A549 (cell line): ENCODE results near the gene MINDY4. TPM values are rescaled to one million over a fixed set of nuclear protein-coding genes. Genes with fewer than 3 reads are reported as not detected.
"Not testable (repeated sequence)": the region's sequence is repeated elsewhere in the genome, so short reads cannot be mapped to it uniquely, and the experiment has no call there.

Experiments
- ATAC-seq, 2 experiments: fragments of 200-7000 bp in 1 of 2; fragments of >200 bp in 1 of 2; cut with Nextera tagmentation in 1 of 2; cut with Tn5 transposase in 1 of 2; 3 replicates each; pipeline versions ENCODE4 v1.8.0 to v1.9.1; 2018 to 2020; ENCODE audit warnings: mild to moderate bottlenecking in 1 of 2, moderate library complexity in 1 of 2
- CTCF ChIA-PET: fragments of 300-600 bp; sonication (Branson Sonifier 250); formaldehyde crosslinking; extraction: SDS; loops from one replicate; lab custom pipeline; 2021; ENCODE audit warnings: antibody characterized with exemption, inconsistent platforms; lab: Yijun Ruan, JAX
- POLR2A ChIA-PET: fragments of 350-600 bp; formaldehyde crosslinking; extraction: SDS; loops from one replicate; lab custom pipeline; 2021; ENCODE audit warnings: antibody characterized with exemption, inconsistent platforms; lab: Yijun Ruan, JAX
- DNase-seq, 2 experiments: peaks; one replicate each; pipeline versions ENCODE4 v3.0.0 to v3.0.0-alpha.2; 2011 to 2016; ENCODE audit warnings: low read depth in 1 of 2, low spot score in 1 of 2
- FAIRE-seq: peaks from 2 replicates; lab custom pipeline; 2011; peaks lifted over from hg19 to GRCh38; lab: Jason Lieb, UNC
- H3K27ac ChIP-seq, 2 experiments: fragments of >200 bp; sonication (Bioruptor Twin); formaldehyde crosslinking; 3 replicates each; pipeline ENCODE4 v1.5.1; 2016 to 2017
- H3K4me1 ChIP-seq: fragments of >200 bp; sonication (Bioruptor Twin); formaldehyde crosslinking; 3 replicates; pipeline ENCODE4 v1.6.1; 2016
- H3K4me2 ChIP-seq: fragments of >200 bp; sonication (Bioruptor Twin); formaldehyde crosslinking; 3 replicates; pipeline ENCODE4 v1.6.1; 2016
- H3K4me3 ChIP-seq: fragments of >200 bp; sonication (Bioruptor Twin); formaldehyde crosslinking; 3 replicates; pipeline ENCODE4 v1.5.1; 2016
- H3K9me3 ChIP-seq: fragments of >200 bp; sonication (Bioruptor Twin); formaldehyde crosslinking; 3 replicates; pipeline ENCODE4 v1.6.1; 2016
- CBX2 ChIP-seq: fragments of 200-600 bp; sonication (generic); IDR thresholded peaks from 2 replicates; pipeline ENCODE4 v1.6.1; 2016; ENCODE audit warnings: low read depth, mild to moderate bottlenecking, borderline replicate concordance
- CEBPB ChIP-seq, 2 experiments: fragments of >200 bp in 1 of 2; sonication (Bioruptor Twin) in 1 of 2; formaldehyde crosslinking in 1 of 2; IDR thresholded peaks; 2 replicates each; pipeline ENCODE4 v1.6.1; 2012 to 2016
- CTCF ChIP-seq: fragments of >200 bp; sonication (Bioruptor Twin); formaldehyde crosslinking; IDR thresholded peaks from 3 replicates; pipeline ENCODE4 v1.5.1; 2016
- E2F6 ChIP-seq: IDR thresholded peaks from 2 replicates; pipeline ENCODE4 v1.6.1; 2012; ENCODE audit warnings: low read depth, borderline replicate concordance
- GATA3 ChIP-seq: IDR thresholded peaks from 2 replicates; pipeline ENCODE4 v1.6.1; 2012; ENCODE audit warnings: borderline replicate concordance
- HDAC2 ChIP-seq: fragments of 200-600 bp; sonication (generic); IDR thresholded peaks from 2 replicates; pipeline ENCODE4 v1.6.1; 2016
- HEYL ChIP-seq: fragments of 250-450 bp; sonication (Bioruptor Pico); IDR thresholded peaks from 2 replicates; pipeline ENCODE4 v1.8.0; 2021; ENCODE audit warnings: mild to moderate bottlenecking, moderate library complexity
- HOXB13 ChIP-seq: fragments of 250-450 bp; sonication (Bioruptor Pico); IDR thresholded peaks from 2 replicates; pipeline ENCODE4 v1.5.0; 2020; ENCODE audit warnings: low read depth, mild to moderate bottlenecking, moderate library complexity
- JUN ChIP-seq, 2 experiments: fragments of >200 bp; sonication (Bioruptor Twin); formaldehyde crosslinking; IDR thresholded peaks; 2 replicates in 1 of 2; 3 replicates in 1 of 2; pipeline ENCODE4 v1.6.1; 2016 to 2017
- JUNB ChIP-seq: fragments of >200 bp; sonication (Bioruptor Twin); formaldehyde crosslinking; IDR thresholded peaks from 2 replicates; pipeline ENCODE4 v1.6.1; 2016
- KDM1A ChIP-seq: fragments of 200-600 bp; sonication (generic); IDR thresholded peaks from 2 replicates; pipeline ENCODE4 v1.6.1; 2016; ENCODE audit warnings: low read depth, mild to moderate bottlenecking
- KDM5A ChIP-seq: fragments of 200-600 bp; sonication (generic); IDR thresholded peaks from 2 replicates; pipeline ENCODE4 v1.6.1; 2016; ENCODE audit warnings: antibody characterized with exemption, mild to moderate bottlenecking
- MYC ChIP-seq: IDR thresholded peaks from 2 replicates; pipeline ENCODE4 v1.6.1; 2012; ENCODE audit warnings: mild to moderate bottlenecking, inconsistent platforms, low read length, improper control_type of control experiment, borderline replicate concordance
- PBX3 ChIP-seq: IDR thresholded peaks from 2 replicates; pipeline ENCODE4 v1.6.1; 2012
- PHF8 ChIP-seq: fragments of 200-600 bp; sonication (generic); IDR thresholded peaks from 2 replicates; pipeline ENCODE4 v1.6.1; 2016; ENCODE audit warnings: low read depth, mild to moderate bottlenecking, antibody characterized with exemption, moderate library complexity, borderline replicate concordance
- POLR2A ChIP-seq: IDR thresholded peaks from 2 replicates; pipeline ENCODE4 v1.6.1; 2012; ENCODE audit warnings: mild to moderate bottlenecking, low read length
- RARB ChIP-seq: fragments of 250-450 bp; sonication (Bioruptor Pico); IDR thresholded peaks from 2 replicates; pipeline ENCODE4 v1.8.0; 2021; ENCODE audit warnings: mild to moderate bottlenecking, moderate library complexity
- TP53 ChIP-seq: fragments of 250-450 bp; sonication (Bioruptor Pico); IDR thresholded peaks from 2 replicates; pipeline ENCODE4 v1.5.0; 2021; ENCODE audit warnings: mild to moderate bottlenecking, moderate library complexity
- ZC3H11A ChIP-seq: fragments of 450-650 bp; IDR thresholded peaks from 2 replicates; pipeline ENCODE4 v1.6.1; 2014; ENCODE audit warnings: antibody characterized with exemption, mild to moderate bottlenecking
- whole genome bisulfite sequencing: methylation state at CpG from one replicate; pipeline ENCODE4 v1.1.6; 2017; ENCODE audit errors: missing lambda C conversion rate; 5-methylcytosine and 5-hydroxymethylcytosine counted together
- polyA plus RNA-seq, 4 experiments: library from polyadenylated mRNA; depleted of rRNA in 3 of 4; stranded (reverse); fragments of >200 nt; fragmentation: RNase III in 1 of 4; extraction: RNeasy Plus Mini Kit Qiagen cat#74134 plus additional on column Dnase treatment in 1 of 4; gene quantifications; 2 replicates in 3 of 4; 3 replicates in 1 of 4; pipeline ENCODE4 v1.2.3, GENCODE V29; 2011 to 2017
- TF ChIP-seq, protein P1 (sequence below): fragments of 250-450 bp; sonication (Bioruptor Pico); IDR thresholded peaks from 2 replicates; pipeline ENCODE4 v1.5.0; 2021; ENCODE audit warnings: mild to moderate bottlenecking, moderate library complexity, borderline replicate concordance

MINDY4 gene
- polyA plus RNA-seq, 2 of the 4 experiments (the other 2 are of a cell fraction): 1.8 to 3.6 TPM

- POLR2A ChIA-PET: no interaction called here
- FAIRE-seq (no peak), ATAC-seq (no peak), DNase-seq (no peak)
- WGBS: 96% methylated on average over 6 of the region's 6 CpGs
- H3K4me2 ChIP-seq: no peak overlapping the region
- CTCF ChIA-PET: interaction anchor here (1.0 to 2.8 kb wide), 4 partner anchors 133 to 317 kb away, joined by 3 to 16 read pairs (median 4); no protein-coding TSS in a partner anchor
- no peaks in the 10 kb centered on the region for H3K9me3 ChIP-seq
- no peaks in the 10 kb centered on the region for H3K4me1 ChIP-seq
- no peak overlapping the region for H3K4me3 ChIP-seq
- no peak overlapping the region for H3K27ac ChIP-seq
- TF ChIP-seq HOXB13 (no peak), PHF8 (no peak), RARB (CRISPR knock-in tag) (no peak), CBX2 (no peak)
Measured at GRCh38 chr7:30805931-30806330, 34.7 kb downstream of the MINDY4 start.

GRCh38 chr7:30807477-30807876 is 36.3 kb downstream of the MINDY4 start:
- H3K4me3 ChIP-seq, H3K4me2 ChIP-seq, CTCF ChIA-PET, FAIRE-seq, ATAC-seq, DNase-seq, H3K27ac ChIP-seq, H3K9me3 ChIP-seq, POLR2A ChIA-PET, H3K4me1 ChIP-seq: not testable (repeated sequence)
- 95% methylated on average over 8 of the region's 8 CpGs for WGBS

GRCh38 chr7:30807941-30808340 is 36.7 kb downstream of the MINDY4 start:
- H3K4me2 ChIP-seq, ATAC-seq, CTCF ChIA-PET, H3K4me3 ChIP-seq, H3K4me1 ChIP-seq, DNase-seq, FAIRE-seq, H3K27ac ChIP-seq, H3K9me3 ChIP-seq, POLR2A ChIA-PET: not testable (repeated sequence)
- 93% methylated on average over 8 of the region's 13 CpGs for WGBS

- ChIA-PET POLR2A (no interaction called here), CTCF (interaction anchor here (1.5 to 1.7 kb wide), 2 partner anchors 128 to 311 kb away, joined by 5 read pairs; no protein-coding TSS in a partner anchor)
- Histone ChIP-seq H3K4me3 (no peak overlapping the region), H3K27ac (no peak overlapping the region), H3K4me2 (no peak overlapping the region), H3K9me3 (no peaks in the 10 kb centered on the region), H3K4me1 (no peaks in the 10 kb centered on the region)
- WGBS: 92% methylated on average over 5 of the region's 5 CpGs
- FAIRE-seq (no peak), DNase-seq (no peak), ATAC-seq (no peak)
- no peak for TF ChIP-seq TP53
- TF ChIP-seq CTCF: no peak
- no peak for TF ChIP-seq HDAC2
- no peak for TF ChIP-seq PHF8
- TF ChIP-seq, protein P1, sequence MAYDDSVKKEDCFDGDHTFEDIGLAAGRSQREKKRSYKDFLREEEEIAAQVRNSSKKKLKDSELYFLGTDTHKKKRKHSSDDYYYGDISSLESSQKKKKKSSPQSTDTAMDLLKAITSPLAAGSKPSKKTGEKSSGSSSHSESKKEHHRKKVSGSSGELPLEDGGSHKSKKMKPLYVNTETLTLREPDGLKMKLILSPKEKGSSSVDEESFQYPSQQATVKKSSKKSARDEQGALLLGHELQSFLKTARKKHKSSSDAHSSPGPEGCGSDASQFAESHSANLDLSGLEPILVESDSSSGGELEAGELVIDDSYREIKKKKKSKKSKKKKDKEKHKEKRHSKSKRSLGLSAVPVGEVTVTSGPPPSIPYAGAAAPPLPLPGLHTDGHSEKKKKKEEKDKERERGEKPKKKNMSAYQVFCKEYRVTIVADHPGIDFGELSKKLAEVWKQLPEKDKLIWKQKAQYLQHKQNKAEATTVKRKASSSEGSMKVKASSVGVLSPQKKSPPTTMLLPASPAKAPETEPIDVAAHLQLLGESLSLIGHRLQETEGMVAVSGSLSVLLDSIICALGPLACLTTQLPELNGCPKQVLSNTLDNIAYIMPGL (CRISPR knock-in tag): no peak
- no peak for TF ChIP-seq HEYL
- TF ChIP-seq ZC3H11A: no peak
- TF ChIP-seq E2F6: no peak
- no peak for TF ChIP-seq JUN (IDR thresholded peaks at IDR 0.05)
- TF ChIP-seq PBX3: no peak
- TF ChIP-seq POLR2A: no peak
- no peak for TF ChIP-seq GATA3
- TF ChIP-seq KDM1A: no peak
- TF ChIP-seq MYC: no peak
- TF ChIP-seq JUNB: no peak
- no peak for TF ChIP-seq CBX2
- no peak for TF ChIP-seq KDM5A
- TF ChIP-seq CEBPB (IDR thresholded peaks at IDR 0.05): no peak
Measured at GRCh38 chr7:30810986-30811385, 39.8 kb downstream of the MINDY4 start.
